Measurements from ENCODE around the gene PARL. TPM values are rescaled to one million over a fixed set of nuclear protein-coding genes. Genes with fewer than 3 reads are reported as not detected.
A peak's percentile ranks its signal among the peaks of the same experiment; 100 is the strongest.

The PARL gene
- polyA plus RNA-seq, 2 of the 4 experiments (the other 2 are of a cell fraction): 45.9 to 71.6 TPM

DNA sequence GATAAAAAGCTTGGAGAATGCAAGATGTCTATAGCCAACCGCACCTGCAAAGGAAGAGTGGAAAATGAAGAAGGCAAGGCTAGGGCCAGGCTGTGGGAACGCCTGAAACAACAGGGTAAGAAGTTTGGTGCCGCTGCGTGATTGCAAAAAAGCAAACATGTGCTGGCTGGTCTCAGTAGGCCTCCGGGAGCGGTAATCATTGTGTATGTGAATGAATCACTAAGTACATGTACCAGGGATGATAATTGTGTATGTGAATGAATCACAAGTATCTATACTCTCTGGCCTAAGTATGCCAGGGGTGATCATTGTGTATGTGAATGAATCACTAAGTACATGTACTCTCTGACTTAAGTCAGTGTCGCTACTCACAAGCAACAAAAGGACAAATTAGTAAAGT is 40.3 kb upstream of the PARL start (continued):
- TF ChIP-seq GATA3 (IDR thresholded peaks at IDR 0.05; ENCODE audit: borderline replicate concordance) (no peak), RNF2 (IDR thresholded peaks at IDR 0.05; ENCODE audit: borderline replicate concordance, low read depth) (no peak), JUNB (IDR thresholded peaks at IDR 0.05) (peak; percentile 54), TP53 (CRISPR knock-in tag; IDR thresholded peaks at IDR 0.05) (no peak), FOXS1 (CRISPR knock-in tag; IDR thresholded peaks at IDR 0.05) (no peak), ESRRA (IDR thresholded peaks at IDR 0.05; ENCODE audit: borderline replicate concordance, low read length) (no peak), HOXA7 (CRISPR knock-in tag; IDR thresholded peaks at IDR 0.05) (no peak), TFCP2L1 (CRISPR knock-in tag; IDR thresholded peaks at IDR 0.05) (no peak), MAFK (IDR thresholded peaks at IDR 0.05; ENCODE audit: partially characterized antibody) (no peak), PHF8 (IDR thresholded peaks at IDR 0.05; ENCODE audit: borderline replicate concordance, low read depth) (no peak), CEBPB (IDR thresholded peaks at IDR 0.05) (peak in 1 of 2 experiments; percentile 65; a peak in 2 of 4 replicates)
- TF ChIP-seq, protein P1, sequence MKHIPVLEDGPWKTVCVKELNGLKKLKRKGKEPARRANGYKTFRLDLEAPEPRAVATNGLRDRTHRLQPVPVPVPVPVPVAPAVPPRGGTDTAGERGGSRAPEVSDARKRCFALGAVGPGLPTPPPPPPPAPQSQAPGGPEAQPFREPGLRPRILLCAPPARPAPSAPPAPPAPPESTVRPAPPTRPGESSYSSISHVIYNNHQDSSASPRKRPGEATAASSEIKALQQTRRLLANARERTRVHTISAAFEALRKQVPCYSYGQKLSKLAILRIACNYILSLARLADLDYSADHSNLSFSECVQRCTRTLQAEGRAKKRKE (CRISPR knock-in tag; IDR thresholded peaks at IDR 0.05; ENCODE audit: low read depth): no peak
- TF ChIP-seq, protein P2, sequence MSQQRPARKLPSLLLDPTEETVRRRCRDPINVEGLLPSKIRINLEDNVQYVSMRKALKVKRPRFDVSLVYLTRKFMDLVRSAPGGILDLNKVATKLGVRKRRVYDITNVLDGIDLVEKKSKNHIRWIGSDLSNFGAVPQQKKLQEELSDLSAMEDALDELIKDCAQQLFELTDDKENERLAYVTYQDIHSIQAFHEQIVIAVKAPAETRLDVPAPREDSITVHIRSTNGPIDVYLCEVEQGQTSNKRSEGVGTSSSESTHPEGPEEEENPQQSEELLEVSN (IDR thresholded peaks at IDR 0.05; ENCODE audit: borderline replicate concordance, low read depth): no peak
- TF ChIP-seq, protein P3, sequence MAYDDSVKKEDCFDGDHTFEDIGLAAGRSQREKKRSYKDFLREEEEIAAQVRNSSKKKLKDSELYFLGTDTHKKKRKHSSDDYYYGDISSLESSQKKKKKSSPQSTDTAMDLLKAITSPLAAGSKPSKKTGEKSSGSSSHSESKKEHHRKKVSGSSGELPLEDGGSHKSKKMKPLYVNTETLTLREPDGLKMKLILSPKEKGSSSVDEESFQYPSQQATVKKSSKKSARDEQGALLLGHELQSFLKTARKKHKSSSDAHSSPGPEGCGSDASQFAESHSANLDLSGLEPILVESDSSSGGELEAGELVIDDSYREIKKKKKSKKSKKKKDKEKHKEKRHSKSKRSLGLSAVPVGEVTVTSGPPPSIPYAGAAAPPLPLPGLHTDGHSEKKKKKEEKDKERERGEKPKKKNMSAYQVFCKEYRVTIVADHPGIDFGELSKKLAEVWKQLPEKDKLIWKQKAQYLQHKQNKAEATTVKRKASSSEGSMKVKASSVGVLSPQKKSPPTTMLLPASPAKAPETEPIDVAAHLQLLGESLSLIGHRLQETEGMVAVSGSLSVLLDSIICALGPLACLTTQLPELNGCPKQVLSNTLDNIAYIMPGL (CRISPR knock-in tag; IDR thresholded peaks at IDR 0.05; ENCODE audit: borderline replicate concordance): no peak
- TF ChIP-seq, protein P4, sequence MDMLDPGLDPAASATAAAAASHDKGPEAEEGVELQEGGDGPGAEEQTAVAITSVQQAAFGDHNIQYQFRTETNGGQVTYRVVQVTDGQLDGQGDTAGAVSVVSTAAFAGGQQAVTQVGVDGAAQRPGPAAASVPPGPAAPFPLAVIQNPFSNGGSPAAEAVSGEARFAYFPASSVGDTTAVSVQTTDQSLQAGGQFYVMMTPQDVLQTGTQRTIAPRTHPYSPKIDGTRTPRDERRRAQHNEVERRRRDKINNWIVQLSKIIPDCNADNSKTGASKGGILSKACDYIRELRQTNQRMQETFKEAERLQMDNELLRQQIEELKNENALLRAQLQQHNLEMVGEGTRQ (IDR thresholded peaks at IDR 0.05): no peak
- TF ChIP-seq, protein P5, sequence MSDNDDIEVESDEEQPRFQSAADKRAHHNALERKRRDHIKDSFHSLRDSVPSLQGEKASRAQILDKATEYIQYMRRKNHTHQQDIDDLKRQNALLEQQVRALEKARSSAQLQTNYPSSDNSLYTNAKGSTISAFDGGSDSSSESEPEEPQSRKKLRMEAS (IDR thresholded peaks at IDR 0.05): peak; percentile 52

DNA sequence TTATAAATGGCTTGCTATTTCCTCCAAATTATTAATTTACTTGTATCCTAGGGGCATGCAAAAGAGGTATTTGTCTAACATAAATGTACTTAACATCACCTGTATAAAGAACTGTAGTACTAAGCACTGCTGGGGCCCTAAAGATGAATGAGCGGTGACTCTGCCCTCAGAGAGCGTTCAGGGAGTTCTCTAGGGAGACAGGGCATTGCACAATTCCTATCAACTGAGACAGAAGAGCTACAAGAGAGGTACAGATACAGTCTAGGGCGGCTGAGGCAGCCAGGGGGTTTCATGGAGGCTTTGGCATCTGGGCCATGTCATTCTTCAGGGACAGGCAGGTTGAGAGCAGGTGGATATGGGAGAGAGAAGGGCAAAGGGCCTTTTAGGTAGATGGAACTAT is 39.9 kb upstream of the PARL start:
- no peak overlapping the region for H3K4me3 ChIP-seq
- ChIA-PET POLR2A (no interaction called here), CTCF (interaction anchor here (1.0 to 1.4 kb wide), 2 partner anchors 20 to 28 kb away, joined by 3 read pairs; no protein-coding TSS in a partner anchor)
- peak overlapping the region; percentile 68 to 72; a peak in 5 of 6 replicates for H3K27ac ChIP-seq
- 83% methylated on average over 3 of the region's 3 CpGs for WGBS (ENCODE audit: missing lambda C conversion rate)
- peak; percentile 46 to 59; a peak in 4 of 6 replicates for ATAC-seq
- TF ChIP-seq ZSCAN20 (CRISPR knock-in tag; IDR thresholded peaks at IDR 0.05): no peak
- no peak for TF ChIP-seq RCOR1 (IDR thresholded peaks at IDR 0.05; ENCODE audit: low read depth, low read length)
- no peak for TF ChIP-seq HOXA7 (CRISPR knock-in tag; IDR thresholded peaks at IDR 0.05)
- TF ChIP-seq RFX5 (IDR thresholded peaks at IDR 0.05): no peak
- TF ChIP-seq, protein P6, sequence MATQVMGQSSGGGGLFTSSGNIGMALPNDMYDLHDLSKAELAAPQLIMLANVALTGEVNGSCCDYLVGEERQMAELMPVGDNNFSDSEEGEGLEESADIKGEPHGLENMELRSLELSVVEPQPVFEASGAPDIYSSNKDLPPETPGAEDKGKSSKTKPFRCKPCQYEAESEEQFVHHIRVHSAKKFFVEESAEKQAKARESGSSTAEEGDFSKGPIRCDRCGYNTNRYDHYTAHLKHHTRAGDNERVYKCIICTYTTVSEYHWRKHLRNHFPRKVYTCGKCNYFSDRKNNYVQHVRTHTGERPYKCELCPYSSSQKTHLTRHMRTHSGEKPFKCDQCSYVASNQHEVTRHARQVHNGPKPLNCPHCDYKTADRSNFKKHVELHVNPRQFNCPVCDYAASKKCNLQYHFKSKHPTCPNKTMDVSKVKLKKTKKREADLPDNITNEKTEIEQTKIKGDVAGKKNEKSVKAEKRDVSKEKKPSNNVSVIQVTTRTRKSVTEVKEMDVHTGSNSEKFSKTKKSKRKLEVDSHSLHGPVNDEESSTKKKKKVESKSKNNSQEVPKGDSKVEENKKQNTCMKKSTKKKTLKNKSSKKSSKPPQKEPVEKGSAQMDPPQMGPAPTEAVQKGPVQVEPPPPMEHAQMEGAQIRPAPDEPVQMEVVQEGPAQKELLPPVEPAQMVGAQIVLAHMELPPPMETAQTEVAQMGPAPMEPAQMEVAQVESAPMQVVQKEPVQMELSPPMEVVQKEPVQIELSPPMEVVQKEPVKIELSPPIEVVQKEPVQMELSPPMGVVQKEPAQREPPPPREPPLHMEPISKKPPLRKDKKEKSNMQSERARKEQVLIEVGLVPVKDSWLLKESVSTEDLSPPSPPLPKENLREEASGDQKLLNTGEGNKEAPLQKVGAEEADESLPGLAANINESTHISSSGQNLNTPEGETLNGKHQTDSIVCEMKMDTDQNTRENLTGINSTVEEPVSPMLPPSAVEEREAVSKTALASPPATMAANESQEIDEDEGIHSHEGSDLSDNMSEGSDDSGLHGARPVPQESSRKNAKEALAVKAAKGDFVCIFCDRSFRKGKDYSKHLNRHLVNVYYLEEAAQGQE (IDR thresholded peaks at IDR 0.05): no peak
- no peak for TF ChIP-seq CBX8 (IDR thresholded peaks at IDR 0.05)
- no peak for TF ChIP-seq TP53 (CRISPR knock-in tag; IDR thresholded peaks at IDR 0.05)
- TF ChIP-seq, protein P7, sequence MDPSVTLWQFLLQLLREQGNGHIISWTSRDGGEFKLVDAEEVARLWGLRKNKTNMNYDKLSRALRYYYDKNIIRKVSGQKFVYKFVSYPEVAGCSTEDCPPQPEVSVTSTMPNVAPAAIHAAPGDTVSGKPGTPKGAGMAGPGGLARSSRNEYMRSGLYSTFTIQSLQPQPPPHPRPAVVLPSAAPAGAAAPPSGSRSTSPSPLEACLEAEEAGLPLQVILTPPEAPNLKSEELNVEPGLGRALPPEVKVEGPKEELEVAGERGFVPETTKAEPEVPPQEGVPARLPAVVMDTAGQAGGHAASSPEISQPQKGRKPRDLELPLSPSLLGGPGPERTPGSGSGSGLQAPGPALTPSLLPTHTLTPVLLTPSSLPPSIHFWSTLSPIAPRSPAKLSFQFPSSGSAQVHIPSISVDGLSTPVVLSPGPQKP (IDR thresholded peaks at IDR 0.05; ENCODE audit: low read depth, low read length): no peak
- no peak for TF ChIP-seq NFE2L2 (conservative IDR thresholded peaks at IDR 0.05; ENCODE audit: low read length)
- TF ChIP-seq, protein P3 (CRISPR knock-in tag; IDR thresholded peaks at IDR 0.05; ENCODE audit: borderline replicate concordance): no peak
- no peak for FAIRE-seq
- peaks cover 20% of the 10 kb centered on the region for H3K4me1 ChIP-seq
- no peaks in the 10 kb centered on the region for H3K9me3 ChIP-seq
- no peak for DNase-seq (ENCODE audit: low read depth in 1 of 2, low spot score in 1 of 2)
- H3K4me2 ChIP-seq: peak overlapping the region; percentile 59

Data from A549 (cell line).